H1 (cell line): Measurements from ENCODE around the gene ZNF48. TPM values are rescaled to one million over a fixed set of nuclear protein-coding genes. Genes with fewer than 3 reads are reported as not detected.

Experiments used
- FOSL1 ChIP-seq: IDR thresholded peaks from 2 replicates; pipeline ENCODE4 v1.6.1; 2011; ENCODE audit warnings: mild to moderate bottlenecking, low read depth, low read length, moderate library complexity; ENCODE audit not compliant: insufficient read depth
- PHF8 ChIP-seq: fragments of 200-600 bp; sonication (generic); conservative IDR thresholded peaks from 2 replicates; pipeline ENCODE4 v1.7.1; 2012; ENCODE audit warnings: low read depth, mild to moderate bottlenecking, inconsistent platforms, low read length, moderate library complexity
- SIX5 ChIP-seq: IDR thresholded peaks from 2 replicates; pipeline ENCODE4 v1.6.1; 2011; ENCODE audit warnings: mild to moderate bottlenecking, low read depth, low read length
- SP2 ChIP-seq: IDR thresholded peaks from 2 replicates; pipeline ENCODE4 v1.6.1; 2012; ENCODE audit warnings: mild to moderate bottlenecking, low read length, inconsistent platforms
- polyA plus RNA-seq, 7 experiments: library from polyadenylated mRNA; depleted of rRNA in 3 of 7; stranded (reverse) in 5 of 7; unstranded in 2 of 7; fragments of >200 nt in 5 of 7; fragments of 200-250 nt in 2 of 7; gene quantifications; 1 replicate in 5 of 7; 2 replicates in 1 of 7; 4 replicates in 1 of 7; pipeline versions ENCODE4 v1.2.1 to v1.2.3, GENCODE V29; 2011 to 2013; ENCODE audit warnings: missing spikeins in 2 of 7, mixed read lengths in 2 of 7
- total RNA-seq: library from RNA; stranded (reverse); fragmentation: NEBNext Ultra II Directional; extraction: Animal tissue kit (Norgen Biotek cat#: 25700); gene quantifications from 2 replicates; pipeline ENCODE4 v1.2.1, GENCODE V29; 2021

Gene ZNF48
- total and polyA plus RNA-seq, 2 of the 8 experiments (the other 6 are each of a cell fraction or from before 2014, with no cell fraction given): 30.4 to 41.2 TPM

- peak; percentile 89 for TF ChIP-seq SP2
- TF ChIP-seq PHF8: peak; percentile 64; the same call in 1 of the 2 replicates
- TF ChIP-seq FOSL1: no peak
- no peak; the same call in 1 of the 2 replicates for TF ChIP-seq SIX5
- TF ChIP-seq, all 59 proteins: peak for 18
Observed at GRCh38 chr16:30395155-30395991, at the start of gene ZNF48 (continued).
